SK-N-SH treated with all-trans-retinoic acid at 6 μM for 48 hours (cell line): Measurements from ENCODE around the gene RPP30.

Source experiments
- ATAC-seq: fragments of 200-7000 bp; cut with Tn5 transposase; 3 replicates; pipeline ENCODE4 v1.9.1; 2020; ENCODE audit warnings: mild to moderate bottlenecking, moderate library complexity
- ARNTL ChIP-seq: fragments of 450-650 bp; formaldehyde crosslinking; IDR thresholded peaks from 2 replicates; pipeline ENCODE4 v1.5.0; 2020; ENCODE audit warnings: low read depth, mild to moderate bottlenecking, moderate library complexity, borderline replicate concordance
- BACH2 ChIP-seq: fragments of 250-450 bp; sonication (Bioruptor Pico); IDR thresholded peaks from 2 replicates; pipeline ENCODE4 v1.9.0; 2021; ENCODE audit warnings: mild to moderate bottlenecking, borderline replicate concordance
- CSDC2 ChIP-seq: fragments of 250-450 bp; sonication (Bioruptor Pico); IDR thresholded peaks from 2 replicates; pipeline ENCODE4 v1.5.0; 2020; ENCODE audit warnings: mild to moderate bottlenecking, moderate library complexity
- ESRRG ChIP-seq: fragments of 250-450 bp; sonication (Bioruptor Pico); IDR thresholded peaks from 2 replicates; pipeline ENCODE4 v1.6.1; 2021; ENCODE audit warnings: mild to moderate bottlenecking
- GLIS3 ChIP-seq: fragments of 250-450 bp; sonication (Bioruptor Pico); IDR thresholded peaks from 2 replicates; pipeline ENCODE4 v1.5.0; 2020; ENCODE audit warnings: mild to moderate bottlenecking, moderate library complexity
- ISL1 ChIP-seq: fragments of 250-450 bp; sonication (Bioruptor Pico); IDR thresholded peaks from 2 replicates; pipeline ENCODE4 v2.1.2; 2022; ENCODE audit warnings: mild to moderate bottlenecking, moderate library complexity
- PPARA ChIP-seq: fragments of 250-450 bp; sonication (Bioruptor Pico); IDR thresholded peaks from 2 replicates; pipeline ENCODE4 v1.5.0; 2020; ENCODE audit warnings: mild to moderate bottlenecking, borderline replicate concordance
- RARB ChIP-seq: fragments of 250-450 bp; sonication (Bioruptor Pico); IDR thresholded peaks from 2 replicates; pipeline ENCODE4 v1.8.0; 2021; ENCODE audit warnings: mild to moderate bottlenecking, moderate library complexity
- SNAI2 ChIP-seq: fragments of 250-450 bp; sonication (Bioruptor Pico); IDR thresholded peaks from 2 replicates; pipeline ENCODE4 v1.5.0; 2020; ENCODE audit warnings: mild to moderate bottlenecking, moderate library complexity
- TCF4 ChIP-seq: fragments of 250-450 bp; sonication (Bioruptor Pico); IDR thresholded peaks from 2 replicates; pipeline ENCODE4 v1.8.0; 2021; ENCODE audit warnings: mild to moderate bottlenecking, moderate library complexity, borderline replicate concordance
- ZFP3 ChIP-seq: fragments of 250-450 bp; sonication (Bioruptor Pico); IDR thresholded peaks from 2 replicates; pipeline ENCODE4 v1.5.0; 2020; ENCODE audit warnings: mild to moderate bottlenecking, moderate library complexity
- ZFP30 ChIP-seq: fragments of 450-650 bp; formaldehyde crosslinking; IDR thresholded peaks from 2 replicates; pipeline ENCODE4 v1.5.0; 2022; ENCODE audit warnings: mild to moderate bottlenecking, moderate library complexity
- ZNF70 ChIP-seq: fragments of 450-650 bp; formaldehyde crosslinking; IDR thresholded peaks from 2 replicates; pipeline ENCODE4 v1.5.0; 2020; ENCODE audit warnings: mild to moderate bottlenecking, moderate library complexity
- ZNF8 ChIP-seq: fragments of 450-650 bp; formaldehyde crosslinking; IDR thresholded peaks from 2 replicates; pipeline ENCODE4 v1.5.0; 2020; ENCODE audit warnings: mild to moderate bottlenecking, moderate library complexity
- TF ChIP-seq, protein P1 (sequence below): fragments of 250-450 bp; sonication (Bioruptor Pico); IDR thresholded peaks from 2 replicates; pipeline ENCODE4 v1.5.0; 2020; ENCODE audit warnings: mild to moderate bottlenecking, moderate library complexity
- TF ChIP-seq, protein P2 (sequence below): fragments of 250-450 bp; sonication (Bioruptor Pico); IDR thresholded peaks from 2 replicates; pipeline ENCODE4 v1.5.1; 2020; ENCODE audit warnings: low read depth, mild to moderate bottlenecking, moderate library complexity
- TF ChIP-seq, protein P3 (sequence below): fragments of 250-450 bp; sonication (Bioruptor Pico); IDR thresholded peaks from 2 replicates; pipeline ENCODE4 v1.5.1; 2021; ENCODE audit warnings: mild to moderate bottlenecking, moderate library complexity
- TF ChIP-seq, protein P4 (sequence below): fragments of 250-450 bp; sonication (Bioruptor Pico); IDR thresholded peaks from 2 replicates; pipeline ENCODE4 v1.8.0; 2020; ENCODE audit warnings: mild to moderate bottlenecking, moderate library complexity, borderline replicate concordance

The RPP30 gene

GRCh38 chr10:90856964-90857634 is 14.7 kb upstream of the RPP30 start:
- TF ChIP-seq ZNF8 (CRISPR knock-in tag) (no peak), RARB (CRISPR knock-in tag) (no peak), TCF4 (CRISPR knock-in tag) (no peak), ESRRG (CRISPR knock-in tag) (no peak)
- TF ChIP-seq, protein P1, sequence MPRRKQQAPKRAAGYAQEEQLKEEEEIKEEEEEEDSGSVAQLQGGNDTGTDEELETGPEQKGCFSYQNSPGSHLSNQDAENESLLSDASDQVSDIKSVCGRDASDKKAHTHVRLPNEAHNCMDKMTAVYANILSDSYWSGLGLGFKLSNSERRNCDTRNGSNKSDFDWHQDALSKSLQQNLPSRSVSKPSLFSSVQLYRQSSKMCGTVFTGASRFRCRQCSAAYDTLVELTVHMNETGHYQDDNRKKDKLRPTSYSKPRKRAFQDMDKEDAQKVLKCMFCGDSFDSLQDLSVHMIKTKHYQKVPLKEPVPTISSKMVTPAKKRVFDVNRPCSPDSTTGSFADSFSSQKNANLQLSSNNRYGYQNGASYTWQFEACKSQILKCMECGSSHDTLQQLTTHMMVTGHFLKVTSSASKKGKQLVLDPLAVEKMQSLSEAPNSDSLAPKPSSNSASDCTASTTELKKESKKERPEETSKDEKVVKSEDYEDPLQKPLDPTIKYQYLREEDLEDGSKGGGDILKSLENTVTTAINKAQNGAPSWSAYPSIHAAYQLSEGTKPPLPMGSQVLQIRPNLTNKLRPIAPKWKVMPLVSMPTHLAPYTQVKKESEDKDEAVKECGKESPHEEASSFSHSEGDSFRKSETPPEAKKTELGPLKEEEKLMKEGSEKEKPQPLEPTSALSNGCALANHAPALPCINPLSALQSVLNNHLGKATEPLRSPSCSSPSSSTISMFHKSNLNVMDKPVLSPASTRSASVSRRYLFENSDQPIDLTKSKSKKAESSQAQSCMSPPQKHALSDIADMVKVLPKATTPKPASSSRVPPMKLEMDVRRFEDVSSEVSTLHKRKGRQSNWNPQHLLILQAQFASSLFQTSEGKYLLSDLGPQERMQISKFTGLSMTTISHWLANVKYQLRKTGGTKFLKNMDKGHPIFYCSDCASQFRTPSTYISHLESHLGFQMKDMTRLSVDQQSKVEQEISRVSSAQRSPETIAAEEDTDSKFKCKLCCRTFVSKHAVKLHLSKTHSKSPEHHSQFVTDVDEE: no peak
- ATAC-seq: no peak

GRCh38 chr10:90857635-90858460 is 13.9 kb upstream of the RPP30 start, which contains the start of gene HTR7:
HTR7 (minus strand) TSS chr10:90858039; CDS start chr10:90857671, 368 bp downstream.
- TF ChIP-seq ESRRG (CRISPR knock-in tag): no peak
- TF ChIP-seq PPARA (CRISPR knock-in tag): no peak
- TF ChIP-seq ISL1 (CRISPR knock-in tag): no peak
- no peak for TF ChIP-seq ZFP3
- no peak for TF ChIP-seq CSDC2 (CRISPR knock-in tag)
- TF ChIP-seq, protein P1: no peak
- no peak for TF ChIP-seq ZFP30
- TF ChIP-seq, all 23 proteins: peak for 0
- peak; percentile 81 for ATAC-seq

DNA sequence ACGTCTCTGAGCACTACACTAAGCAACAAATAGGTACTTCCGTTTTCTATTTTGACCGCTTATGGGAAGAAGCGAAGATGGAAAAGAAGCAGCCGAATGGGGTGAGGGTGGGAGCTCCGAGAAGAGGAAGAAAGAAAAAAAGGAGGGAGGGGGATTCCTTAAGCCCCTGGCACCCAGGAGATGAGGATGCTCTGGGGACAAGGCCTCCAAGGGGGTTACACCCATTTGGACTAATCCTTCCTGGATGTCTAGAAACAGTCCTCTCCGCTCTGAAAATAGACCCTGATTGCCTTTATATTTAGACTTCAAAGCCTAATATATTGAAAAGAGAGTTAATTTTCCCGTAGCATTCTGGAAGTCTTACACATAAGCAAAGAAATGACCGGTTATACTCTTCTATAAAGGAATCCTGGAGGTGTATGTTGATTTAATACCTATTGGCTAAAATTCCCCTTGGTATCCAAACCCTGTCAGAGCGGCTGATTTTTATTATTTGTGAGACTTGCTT is 13.3 kb upstream of the RPP30 start:
- no peak for ATAC-seq
- TF ChIP-seq BACH2 (CRISPR knock-in tag): no peak
- TF ChIP-seq RARB (CRISPR knock-in tag): no peak
- no peak for TF ChIP-seq SNAI2 (CRISPR knock-in tag)
- no peak for TF ChIP-seq ZFP30
- TF ChIP-seq PPARA (CRISPR knock-in tag): no peak
- no peak for TF ChIP-seq GLIS3 (CRISPR knock-in tag)
- TF ChIP-seq, protein P2, sequence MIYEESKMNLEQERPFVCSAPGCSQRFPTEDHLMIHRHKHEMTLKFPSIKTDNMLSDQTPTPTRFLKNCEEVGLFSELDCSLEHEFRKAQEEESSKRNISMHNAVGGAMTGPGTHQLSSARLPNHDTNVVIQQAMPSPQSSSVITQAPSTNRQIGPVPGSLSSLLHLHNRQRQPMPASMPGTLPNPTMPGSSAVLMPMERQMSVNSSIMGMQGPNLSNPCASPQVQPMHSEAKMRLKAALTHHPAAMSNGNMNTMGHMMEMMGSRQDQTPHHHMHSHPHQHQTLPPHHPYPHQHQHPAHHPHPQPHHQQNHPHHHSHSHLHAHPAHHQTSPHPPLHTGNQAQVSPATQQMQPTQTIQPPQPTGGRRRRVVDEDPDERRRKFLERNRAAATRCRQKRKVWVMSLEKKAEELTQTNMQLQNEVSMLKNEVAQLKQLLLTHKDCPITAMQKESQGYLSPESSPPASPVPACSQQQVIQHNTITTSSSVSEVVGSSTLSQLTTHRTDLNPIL: no peak
- no peak for TF ChIP-seq ZNF70 (CRISPR knock-in tag)
- no peak for TF ChIP-seq ISL1 (CRISPR knock-in tag)
- TF ChIP-seq ESRRG (CRISPR knock-in tag): no peak
- TF ChIP-seq CSDC2 (CRISPR knock-in tag): no peak
- TF ChIP-seq, protein P3, sequence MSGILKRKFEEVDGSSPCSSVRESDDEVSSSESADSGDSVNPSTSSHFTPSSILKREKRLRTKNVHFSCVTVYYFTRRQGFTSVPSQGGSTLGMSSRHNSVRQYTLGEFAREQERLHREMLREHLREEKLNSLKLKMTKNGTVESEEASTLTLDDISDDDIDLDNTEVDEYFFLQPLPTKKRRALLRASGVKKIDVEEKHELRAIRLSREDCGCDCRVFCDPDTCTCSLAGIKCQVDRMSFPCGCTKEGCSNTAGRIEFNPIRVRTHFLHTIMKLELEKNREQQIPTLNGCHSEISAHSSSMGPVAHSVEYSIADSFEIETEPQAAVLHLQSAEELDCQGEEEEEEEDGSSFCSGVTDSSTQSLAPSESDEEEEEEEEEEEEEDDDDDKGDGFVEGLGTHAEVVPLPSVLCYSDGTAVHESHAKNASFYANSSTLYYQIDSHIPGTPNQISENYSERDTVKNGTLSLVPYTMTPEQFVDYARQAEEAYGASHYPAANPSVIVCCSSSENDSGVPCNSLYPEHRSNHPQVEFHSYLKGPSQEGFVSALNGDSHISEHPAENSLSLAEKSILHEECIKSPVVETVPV (CRISPR knock-in tag): no peak
- TF ChIP-seq, protein P1: no peak
- no peak for TF ChIP-seq ARNTL (CRISPR knock-in tag)
- TF ChIP-seq, protein P4, sequence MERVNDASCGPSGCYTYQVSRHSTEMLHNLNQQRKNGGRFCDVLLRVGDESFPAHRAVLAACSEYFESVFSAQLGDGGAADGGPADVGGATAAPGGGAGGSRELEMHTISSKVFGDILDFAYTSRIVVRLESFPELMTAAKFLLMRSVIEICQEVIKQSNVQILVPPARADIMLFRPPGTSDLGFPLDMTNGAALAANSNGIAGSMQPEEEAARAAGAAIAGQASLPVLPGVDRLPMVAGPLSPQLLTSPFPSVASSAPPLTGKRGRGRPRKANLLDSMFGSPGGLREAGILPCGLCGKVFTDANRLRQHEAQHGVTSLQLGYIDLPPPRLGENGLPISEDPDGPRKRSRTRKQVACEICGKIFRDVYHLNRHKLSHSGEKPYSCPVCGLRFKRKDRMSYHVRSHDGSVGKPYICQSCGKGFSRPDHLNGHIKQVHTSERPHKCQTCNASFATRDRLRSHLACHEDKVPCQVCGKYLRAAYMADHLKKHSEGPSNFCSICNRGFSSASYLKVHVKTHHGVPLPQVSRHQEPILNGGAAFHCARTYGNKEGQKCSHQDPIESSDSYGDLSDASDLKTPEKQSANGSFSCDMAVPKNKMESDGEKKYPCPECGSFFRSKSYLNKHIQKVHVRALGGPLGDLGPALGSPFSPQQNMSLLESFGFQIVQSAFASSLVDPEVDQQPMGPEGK (CRISPR knock-in tag): no peak
- TF ChIP-seq, all 23 proteins: peak for 0
